Right lobe of liver (tissue), 6 donors: ENCODE results near the gene PHF12. TPM values are rescaled to one million over a fixed set of nuclear protein-coding genes. Genes with fewer than 3 reads are reported as not detected.
A peak's percentile ranks its signal among the peaks of the same experiment; 100 is the strongest.

Experiments used
- ATAC-seq, 4 donors: fragments of 200-7000 bp; cut with Tn5 transposase; one replicate each; pipeline ENCODE4 v1.9.1; 2020; ENCODE audit warnings: mild to moderate bottlenecking in 4 of 4, moderate library complexity in 4 of 4
- DNase-seq, 3 donors: peaks; one replicate each; pipeline ENCODE4 v3.0.0-alpha.2; 2020
- H3K27ac ChIP-seq, 3 donors: fragments of 200-600 bp; one replicate each; pipeline ENCODE4 v1.8.0; 2022
- H3K27me3 ChIP-seq, 2 donors: fragments of 200-600 bp; one replicate each; pipeline ENCODE4 v1.8.0; 2022
- H3K36me3 ChIP-seq, 4 donors: fragments of 200-600 bp; sonication (generic) in 1 of 4; one replicate each; pipeline versions ENCODE4 v1.5.1 to v1.8.0; 2017 to 2022; ENCODE audit warnings: control low read depth in 1 of 4
- H3K4me1 ChIP-seq, 4 donors: fragments of 200-600 bp; sonication (generic) in 1 of 4; one replicate each; pipeline versions ENCODE4 v1.5.1 to v1.8.0; 2017 to 2022; ENCODE audit warnings: control low read depth in 1 of 4
- H3K4me3 ChIP-seq, 3 donors: fragments of 200-600 bp; one replicate each; pipeline ENCODE4 v1.8.0; 2022
- H3K9me3 ChIP-seq, 4 donors: fragments of 200-600 bp; sonication (generic) in 1 of 4; one replicate each; pipeline versions ENCODE4 v1.5.1 to v1.8.0; 2017 to 2022; ENCODE audit warnings: control low read depth in 1 of 4
- CTCF ChIP-seq, 4 donors: fragments of 200-600 bp in 3 of 4; fragments of 450-650 bp in 1 of 4; IDR thresholded peaks; one replicate each; pipeline versions ENCODE4 v1.5.1 to v1.8.0; 2016 to 2022; ENCODE audit warnings: antibody characterized with exemption in 4 of 4, mild to moderate bottlenecking in 2 of 4
- POLR2A ChIP-seq: fragments of 450-650 bp; IDR thresholded peaks from one replicate; pipeline ENCODE4 v1.6.1; 2017; ENCODE audit warnings: antibody characterized with exemption, mild to moderate bottlenecking
- WGBS: methylation state at CpG from one replicate; pipeline ENCODE4 v1.1.6; 2018; ENCODE audit warnings: low coverage, low lambda C conversion rate; ENCODE audit not compliant: insufficient coverage; ENCODE audit errors: missing lambda C conversion rate; 5-methylcytosine and 5-hydroxymethylcytosine counted together
- intact Hi-C, 2 donors: fragments of 100-400 bp; cut with DNase I; formaldehyde crosslinking; loops; one replicate each; pipeline versions ENCODE4 v1.11.2 to v1.14.1; 2022
- total RNA-seq, 6 experiments: library from RNA; depleted of rRNA in 2 of 6; stranded (reverse); fragments of >200 nt in 2 of 6; fragmentation: NEBNext Ultra II Directional in 3 of 6; extraction: Animal tissue kit (Norgen Biotek cat#: 25700) in 3 of 6; gene quantifications; one replicate each; pipeline versions ENCODE4 v1.1.0 to v1.2.4, GENCODE V29; 2016 to 2023
- donor health status: DM: no; HTN: yes; CAD: no.
- donor health status: DM: no; HTN: no; CAD: no.
- donor health status: DM: no; HTN: no; CAD: no.
- donor health status: DM: no; HTN: yes; CAD: no.
- donor health status: DM: no; HTN: yes; CAD: no.

The PHF12 gene
- total RNA-seq, 6 experiments from 2014 or later: 13.0 to 33.1 (median 17.4) TPM

- TF ChIP-seq POLR2A (peak; percentile 22), CTCF (IDR thresholded peaks at IDR 0.05) (no peak)
- ATAC-seq (peak; percentile 8 to 30 (median 24)), DNase-seq (peak; percentile 74 to 86 (median 79))
- intact Hi-C loops: no loop called here
- under 1% methylated on average over 30 of the region's 61 CpGs for WGBS
- no peaks in the 10 kb centered on the region for H3K36me3 ChIP-seq
- no peaks in the 10 kb centered on the region for H3K27me3 ChIP-seq
- peak overlapping the region; percentile 73 to 92 (median 85) for H3K4me3 ChIP-seq
- H3K27ac ChIP-seq: peak overlapping the region; percentile 71 to 87 (median 84)
- peaks cover 0 to 38% (median 7%) of the 10 kb centered on the region in 4 donors for H3K4me1 ChIP-seq
- no peaks in the 10 kb centered on the region for H3K9me3 ChIP-seq
Observed at GRCh38 chr17:28949185-28950016, 1.9 kb downstream of the PHF12 start.

DNA sequence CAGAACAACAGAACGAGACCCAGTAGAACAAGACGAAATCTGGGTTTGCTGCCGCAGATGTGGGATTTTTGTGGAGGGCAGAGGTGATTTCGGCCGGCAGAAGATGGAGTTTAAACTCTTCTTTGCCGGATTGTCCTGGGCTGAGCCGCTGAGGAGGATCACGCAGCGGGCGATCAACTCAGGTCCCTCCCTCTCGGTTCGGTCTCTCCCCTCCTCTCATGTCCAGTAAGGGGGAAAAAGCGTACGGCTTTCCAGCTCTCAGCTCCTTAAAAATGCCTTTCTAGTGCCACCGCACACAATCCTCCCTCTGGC, 2.5 kb downstream of the PHF12 start:
- Histone ChIP-seq H3K4me3 (peak overlapping the region; percentile 73 to 92 (median 85)), H3K4me1 (peaks cover 0 to 38% (median 7%) of the 10 kb centered on the region in 4 donors), H3K9me3 (no peaks in the 10 kb centered on the region), H3K27me3 (no peaks in the 10 kb centered on the region), H3K36me3 (peaks cover 0 to 3% (median 0%) of the 10 kb centered on the region in 4 donors), H3K27ac (peak overlapping the region; percentile 71 to 87 (median 84))
- TF ChIP-seq CTCF (IDR thresholded peaks at IDR 0.05) (no peak), POLR2A (no peak)
- DNase-seq (no peak), ATAC-seq (no peak)
- WGBS: 1% methylated on average over 12 of the region's 15 CpGs
- intact Hi-C loops: no loop called here

- H3K27ac ChIP-seq: peak overlapping the region; percentile 71 to 87 (median 84)
- TF ChIP-seq POLR2A (no peak), CTCF (IDR thresholded peaks at IDR 0.05) (no peak)
- no peak for DNase-seq
- H3K4me1 ChIP-seq: peaks cover 0 to 37% (median 7%) of the 10 kb centered on the region in 4 donors
- no peak for ATAC-seq
- H3K36me3 ChIP-seq: peaks cover 0 to 8% (median 0%) of the 10 kb centered on the region in 4 donors
- no peaks in the 10 kb centered on the region for H3K27me3 ChIP-seq
- intact Hi-C loops: no loop called here
- no peaks in the 10 kb centered on the region for H3K9me3 ChIP-seq
- 35% methylated on average over 4 of the region's 4 CpGs for WGBS
- H3K4me3 ChIP-seq: peak overlapping the region; percentile 73 to 92 (median 85)
Observed at GRCh38 chr17:28948342-28948741, 3.0 kb downstream of the PHF12 start.

GRCh38 chr17:28947639-28948038, 3.7 kb downstream of the PHF12 start:
- H3K9me3 ChIP-seq: no peaks in the 10 kb centered on the region
- DNase-seq (no peak), ATAC-seq (no peak)
- H3K4me1 ChIP-seq: peaks cover 0 to 30% (median 7%) of the 10 kb centered on the region in 4 donors
- intact Hi-C loops: no loop called here
- TF ChIP-seq CTCF (IDR thresholded peaks at IDR 0.05): no peak
- TF ChIP-seq POLR2A: no peak
- 45% methylated on average over 3 of the region's 3 CpGs for WGBS
- no peak overlapping the region for H3K27ac ChIP-seq
- H3K27me3 ChIP-seq: no peaks in the 10 kb centered on the region
- peaks cover 0 to 14% (median 0%) of the 10 kb centered on the region in 4 donors for H3K36me3 ChIP-seq
- H3K4me3 ChIP-seq: no peak overlapping the region
